Skeletal muscle satellite cell (primary cell): ENCODE data around the gene SMIM15.

ENCODE experiments used
- H3K27me3 ChIP-seq: 2 replicates; pipeline ENCODE4 v1.7.0; 2013; ENCODE audit warnings: low read length; ENCODE audit not compliant: control insufficient read depth, insufficient read depth
- H3K36me3 ChIP-seq: 2 replicates; pipeline ENCODE4 v1.7.0; 2013; ENCODE audit warnings: mild to moderate bottlenecking, control low read depth, low read length; ENCODE audit not compliant: insufficient read depth
- H3K4me1 ChIP-seq: 2 replicates; pipeline ENCODE4 v1.7.0; 2013; ENCODE audit warnings: low read length; ENCODE audit not compliant: control insufficient read depth, insufficient read depth
- H3K4me2 ChIP-seq: 2 replicates; pipeline ENCODE4 v1.7.0; 2013; ENCODE audit warnings: mild to moderate bottlenecking, low read length
- H3K4me3 ChIP-seq: 2 replicates; pipeline ENCODE4 v1.7.0; 2013; ENCODE audit warnings: low read length
- H3K9ac ChIP-seq: 2 replicates; pipeline ENCODE4 v1.7.0; 2013; ENCODE audit warnings: mild to moderate bottlenecking, low read depth, low read length, moderate library complexity
- H3K9me3 ChIP-seq: replicated peaks from 2 replicates; pipeline ENCODE4 v1.7.0; 2013; ENCODE audit warnings: mild to moderate bottlenecking, control low read depth, low read length

SMIM15 gene

GRCh38 chr5:61159070-61159469 lies 3.2 kb downstream of the SMIM15 start:
- Histone ChIP-seq H3K4me2 (no peak overlapping the region), H3K27me3 (no peaks in the 10 kb centered on the region), H3K9ac (no peak overlapping the region), H3K4me3 (no peak overlapping the region), H3K4me1 (peaks cover 23% of the 10 kb centered on the region), H3K36me3 (peaks cover 36% of the 10 kb centered on the region), H3K9me3 (no peaks in the 10 kb centered on the region)

GRCh38 chr5:61151893-61152292 lies 10.4 kb downstream of the SMIM15 start:
- Histone ChIP-seq H3K9me3 (no peaks in the 10 kb centered on the region), H3K4me3 (no peak overlapping the region), H3K4me1 (no peaks in the 10 kb centered on the region), H3K36me3 (peaks cover 3% of the 10 kb centered on the region), H3K9ac (no peak overlapping the region), H3K27me3 (no peaks in the 10 kb centered on the region), H3K4me2 (no peak overlapping the region)

DNA sequence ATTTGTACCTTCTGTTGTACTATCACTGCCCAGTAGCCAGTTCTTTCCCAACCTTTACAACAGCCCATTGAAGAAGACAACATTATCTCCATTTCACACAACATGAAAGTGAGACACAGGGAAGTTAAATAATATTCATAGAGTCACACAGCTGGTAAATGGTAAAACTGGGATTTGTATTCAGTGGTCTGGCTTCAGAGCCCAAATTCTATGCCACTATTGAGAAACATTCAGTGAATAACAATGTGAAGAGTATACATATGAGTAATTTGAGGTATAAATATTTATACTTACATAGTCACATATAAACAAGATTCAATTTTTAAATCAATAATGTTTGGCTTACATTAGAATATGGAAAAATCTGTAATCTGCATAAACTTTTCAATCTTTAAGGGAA lies 13.8 kb downstream of the SMIM15 start:
- Histone ChIP-seq H3K4me3 (no peak overlapping the region), H3K27me3 (no peaks in the 10 kb centered on the region), H3K4me2 (no peak overlapping the region), H3K4me1 (no peaks in the 10 kb centered on the region), H3K36me3 (no peaks in the 10 kb centered on the region), H3K9me3 (no peaks in the 10 kb centered on the region), H3K9ac (no peak overlapping the region)

- no peak overlapping the region for H3K4me2 ChIP-seq
- no peak overlapping the region for H3K9ac ChIP-seq
- H3K9me3 ChIP-seq = no peaks in the 10 kb centered on the region
- H3K36me3 ChIP-seq = no peaks in the 10 kb centered on the region
- H3K4me3 ChIP-seq = no peak overlapping the region
- H3K4me1 ChIP-seq = no peaks in the 10 kb centered on the region
- no peaks in the 10 kb centered on the region for H3K27me3 ChIP-seq
These were observed 19.5 kb downstream of the SMIM15 start for GRCh38 chr5:61142811-61143210.

GRCh38 chr5:61142391-61142790 lies 19.9 kb downstream of the SMIM15 start:
- Histone ChIP-seq H3K4me1 (no peaks in the 10 kb centered on the region), H3K36me3 (no peaks in the 10 kb centered on the region), H3K9ac (no peak overlapping the region), H3K4me2 (no peak overlapping the region), H3K9me3 (no peaks in the 10 kb centered on the region), H3K27me3 (no peaks in the 10 kb centered on the region), H3K4me3 (no peak overlapping the region)

DNA sequence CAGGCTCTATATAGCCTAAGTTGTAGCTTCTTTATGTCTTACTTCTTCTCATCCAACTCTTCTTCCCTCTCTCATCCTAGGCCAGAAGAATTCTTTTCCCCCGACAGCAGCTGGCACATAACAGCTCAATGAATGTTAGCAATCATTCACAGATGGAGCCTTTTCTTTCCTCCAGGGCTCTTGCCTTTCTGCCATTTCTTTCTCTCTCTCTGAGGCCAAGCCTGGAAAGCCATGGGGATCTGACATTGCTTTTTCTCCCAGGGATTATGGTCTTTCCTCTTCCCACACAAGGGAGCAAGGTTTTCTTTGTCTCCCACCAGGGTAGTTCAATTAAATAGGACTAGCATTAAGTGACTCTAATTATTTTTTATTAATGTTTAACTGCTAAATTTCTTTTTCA lies 20.5 kb downstream of the SMIM15 start:
- no peak overlapping the region for H3K4me3 ChIP-seq
- H3K9me3 ChIP-seq = no peaks in the 10 kb centered on the region
- no peaks in the 10 kb centered on the region for H3K4me1 ChIP-seq
- no peaks in the 10 kb centered on the region for H3K27me3 ChIP-seq
- H3K4me2 ChIP-seq = no peak overlapping the region
- no peaks in the 10 kb centered on the region for H3K36me3 ChIP-seq
- no peak overlapping the region for H3K9ac ChIP-seq

- Histone ChIP-seq H3K27me3 (no peaks in the 10 kb centered on the region), H3K36me3 (no peaks in the 10 kb centered on the region), H3K9me3 (no peaks in the 10 kb centered on the region), H3K4me3 (no peak overlapping the region), H3K9ac (no peak overlapping the region), H3K4me2 (no peak overlapping the region), H3K4me1 (no peaks in the 10 kb centered on the region)
These were observed 22.3 kb downstream of the SMIM15 start for GRCh38 chr5:61139931-61140330.

DNA sequence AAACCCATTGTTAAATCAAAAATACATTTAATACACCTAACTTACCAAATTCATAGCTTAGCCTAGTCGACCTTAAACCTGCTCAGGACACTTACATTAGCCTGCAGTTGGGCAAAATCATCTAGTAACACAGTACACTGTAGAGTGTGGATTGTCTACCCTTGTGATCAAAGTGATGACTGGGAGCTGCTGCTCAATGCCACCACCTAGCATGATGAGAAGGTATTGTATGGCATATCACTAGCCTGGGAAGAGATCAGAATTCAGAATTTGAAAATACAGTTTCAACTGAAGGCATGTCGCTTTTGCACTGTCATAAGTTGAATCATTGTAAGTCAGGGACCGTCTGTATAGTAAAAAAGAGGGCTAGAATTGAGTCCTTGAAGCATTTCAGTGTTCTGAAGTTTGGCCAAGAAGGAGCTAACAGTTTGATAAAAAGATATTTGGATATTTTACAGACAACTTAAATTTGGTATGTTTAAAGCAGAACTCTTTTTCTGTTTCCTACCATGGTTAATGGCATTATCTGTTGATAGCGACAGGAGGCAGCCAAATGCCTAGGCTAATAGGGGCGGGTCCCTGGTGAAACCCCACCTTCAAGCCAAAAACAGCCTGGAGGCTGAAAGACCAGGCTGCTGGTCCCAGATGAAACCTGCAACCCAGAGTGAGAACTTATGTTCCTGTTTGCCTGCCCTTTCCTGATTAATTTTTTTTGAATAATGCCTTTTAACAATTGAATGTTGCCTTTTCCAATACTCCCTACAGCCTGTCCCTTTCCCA lies 23.0 kb downstream of the SMIM15 start:
- H3K4me1 ChIP-seq = no peaks in the 10 kb centered on the region
- H3K9me3 ChIP-seq = no peaks in the 10 kb centered on the region
- no peaks in the 10 kb centered on the region for H3K27me3 ChIP-seq
- no peak overlapping the region for H3K4me3 ChIP-seq
- no peak overlapping the region for H3K9ac ChIP-seq
- H3K36me3 ChIP-seq = no peaks in the 10 kb centered on the region
- no peak overlapping the region for H3K4me2 ChIP-seq

GRCh38 chr5:61137835-61138234 lies 24.4 kb downstream of the SMIM15 start:
- H3K9ac ChIP-seq = no peak overlapping the region
- no peak overlapping the region for H3K4me2 ChIP-seq
- no peaks in the 10 kb centered on the region for H3K9me3 ChIP-seq
- no peaks in the 10 kb centered on the region for H3K36me3 ChIP-seq
- H3K4me3 ChIP-seq = no peak overlapping the region
- H3K27me3 ChIP-seq = no peaks in the 10 kb centered on the region
- no peaks in the 10 kb centered on the region for H3K4me1 ChIP-seq

- Histone ChIP-seq H3K4me3 (no peak overlapping the region), H3K9ac (no peak overlapping the region), H3K36me3 (no peaks in the 10 kb centered on the region), H3K4me2 (no peak overlapping the region), H3K4me1 (peaks cover 4% of the 10 kb centered on the region), H3K9me3 (no peaks in the 10 kb centered on the region), H3K27me3 (no peaks in the 10 kb centered on the region)
These were observed 29.7 kb downstream of the SMIM15 start for GRCh38 chr5:61132559-61132958.

DNA sequence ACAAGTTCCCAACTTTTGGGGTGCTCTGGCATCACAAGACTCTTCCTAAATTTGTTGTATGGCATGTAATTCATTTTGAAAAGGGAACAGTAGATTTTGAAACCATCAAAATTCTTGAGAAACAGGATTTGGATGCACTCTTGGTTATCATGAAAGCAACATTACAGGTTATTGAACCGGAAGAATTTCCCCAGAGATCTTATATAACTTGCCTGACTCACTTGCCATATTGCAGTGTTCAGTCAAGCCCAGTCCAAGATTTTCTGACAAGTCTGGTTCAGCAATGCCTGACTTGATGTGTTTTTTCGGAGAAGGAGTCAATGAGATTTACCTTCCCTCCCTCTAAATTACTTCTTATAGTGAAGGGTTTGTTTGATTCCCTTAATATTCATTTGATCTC lies 32.0 kb downstream of the SMIM15 start:
- Histone ChIP-seq H3K4me3 (no peak overlapping the region), H3K4me2 (no peak overlapping the region), H3K36me3 (no peaks in the 10 kb centered on the region), H3K4me1 (peaks cover 4% of the 10 kb centered on the region), H3K27me3 (no peaks in the 10 kb centered on the region), H3K9ac (no peak overlapping the region), H3K9me3 (no peaks in the 10 kb centered on the region)

GRCh38 chr5:61123145-61123544 lies 39.1 kb downstream of the SMIM15 start:
- Histone ChIP-seq H3K4me1 (no peaks in the 10 kb centered on the region), H3K4me2 (no peak overlapping the region), H3K4me3 (no peak overlapping the region), H3K9me3 (no peaks in the 10 kb centered on the region), H3K27me3 (no peaks in the 10 kb centered on the region), H3K9ac (no peak overlapping the region), H3K36me3 (no peaks in the 10 kb centered on the region)
